GM12891 (cell line): ENCODE data around the gene AP3B1.
"Not testable (repeated sequence)": the region's sequence is repeated elsewhere in the genome, so short reads cannot be mapped to it uniquely, and the experiment has no call there.

Experiments
- DNase-seq: peaks from one replicate; pipeline ENCODE4 v3.0.0; 2011; ENCODE audit warnings: low spot score; ENCODE audit not compliant: insufficient read length
- FAIRE-seq: peaks from 2 replicates; lab custom pipeline; 2011; peaks lifted over from hg19 to GRCh38; lab: Jason Lieb, UNC
- PAX5 ChIP-seq: IDR thresholded peaks from 2 replicates; pipeline ENCODE4 v1.6.1; 2011; ENCODE audit warnings: low read length, moderate library complexity, mild to moderate bottlenecking; ENCODE audit not compliant: insufficient read depth, severe bottlenecking
- POLR2A ChIP-seq: IDR thresholded peaks from 2 replicates; pipeline ENCODE4 v1.6.1; 2011; ENCODE audit warnings: low read depth, low read length, control low read depth
- POLR2AphosphoS5 ChIP-seq: IDR thresholded peaks from 2 replicates; pipeline ENCODE4 v1.6.1; 2011; ENCODE audit warnings: low read depth, low read length, control low read depth
- POU2F2 ChIP-seq: IDR thresholded peaks from 2 replicates; pipeline ENCODE4 v1.6.1; 2011; ENCODE audit warnings: low read depth, mild to moderate bottlenecking, control low read depth, low read length, moderate library complexity
- SPI1 ChIP-seq: IDR thresholded peaks from 2 replicates; pipeline ENCODE4 v1.6.1; 2011; ENCODE audit warnings: low read depth, low read length, control low read depth
- TAF1 ChIP-seq: IDR thresholded peaks from 2 replicates; pipeline ENCODE4 v1.6.1; 2011; ENCODE audit warnings: low read depth, low read length, control low read depth

The AP3B1 gene

GRCh38 chr5:78060421-78060820 lies 234.1 kb downstream of the AP3B1 start:
- DNase-seq (no peak), FAIRE-seq (no peak)
- TF ChIP-seq TAF1 (no peak), POU2F2 (no peak)

- FAIRE-seq (no peak), DNase-seq (no peak)
- TF ChIP-seq POU2F2 (no peak), POLR2AphosphoS5 (no peak), POLR2A (no peak), TAF1 (no peak), SPI1 (no peak), PAX5 (no peak)
Measured at GRCh38 chr5:78058625-78059024, 235.9 kb downstream of the AP3B1 start.

GRCh38 chr5:78056901-78057514 lies 237.5 kb downstream of the AP3B1 start:
- FAIRE-seq (no peak), DNase-seq (no peak)
- TF ChIP-seq POLR2A (no peak), POU2F2 (no peak), PAX5 (no peak)

GRCh38 chr5:78056053-78056452 lies 238.4 kb downstream of the AP3B1 start:
- TF ChIP-seq PAX5 (no peak), SPI1 (no peak), POU2F2 (no peak), TAF1 (no peak), POLR2AphosphoS5 (no peak), POLR2A (no peak)
- FAIRE-seq (no peak), DNase-seq (no peak)

GRCh38 chr5:78050888-78051287 lies 243.6 kb downstream of the AP3B1 start:
- FAIRE-seq (no peak), DNase-seq (no peak)
- no peak for TF ChIP-seq PAX5

- FAIRE-seq, DNase-seq: not testable (repeated sequence)
Measured at GRCh38 chr5:78046823-78047222, 247.7 kb downstream of the AP3B1 start.

- FAIRE-seq (peak; percentile 61), DNase-seq (no peak)
- TF ChIP-seq PAX5 (no peak), POU2F2 (no peak), TAF1 (no peak), POLR2A (no peak), SPI1 (no peak), POLR2AphosphoS5 (no peak)
Measured at GRCh38 chr5:78046006-78046405, 248.5 kb downstream of the AP3B1 start.

GRCh38 chr5:78041805-78042204 lies 252.7 kb downstream of the AP3B1 start:
- TF ChIP-seq TAF1 (no peak), POLR2AphosphoS5 (no peak), POLR2A (no peak), POU2F2 (no peak), PAX5 (no peak)
- no peak for DNase-seq
- FAIRE-seq: no peak

GRCh38 chr5:78025540-78025939 lies 269.0 kb downstream of the AP3B1 start:
- DNase-seq (no peak), FAIRE-seq (peak; percentile 51)
- TF ChIP-seq POU2F2 (no peak), PAX5 (no peak), POLR2A (no peak), SPI1 (no peak), POLR2AphosphoS5 (no peak), TAF1 (no peak)

- DNase-seq (no peak), FAIRE-seq (no peak)
- no peak for TF ChIP-seq POU2F2
- TF ChIP-seq SPI1: no peak
- no peak for TF ChIP-seq POLR2AphosphoS5
Measured at GRCh38 chr5:78019744-78020143, 274.8 kb downstream of the AP3B1 start.

GRCh38 chr5:78016863-78017529 lies 277.5 kb downstream of the AP3B1 start:
- FAIRE-seq (no peak), DNase-seq (no peak)
- TF ChIP-seq POU2F2 (no peak), TAF1 (no peak), SPI1 (no peak), POLR2AphosphoS5 (no peak), PAX5 (no peak), POLR2A (no peak)
